A673 (cell line): ENCODE measurements around the gene FBXO21. TPM values are rescaled to one million over a fixed set of nuclear protein-coding genes. Genes with fewer than 3 reads are reported as not detected.
"Not testable (repeated sequence)": the region's sequence is repeated elsewhere in the genome, so short reads cannot be mapped to it uniquely, and the experiment has no call there.

Experiments used
- BruUV-seq: library from RNA; stranded (reverse); fragments of 400-500 nt; replicated peaks from 2 replicates; lab custom pipeline; 2021; lab: Mats Ljungman, UMichigan
- CTCF ChIA-PET: fragments of 300-600 bp; sonication (Branson Sonifier 250); formaldehyde crosslinking; loops from one replicate; lab custom pipeline; 2022; ENCODE audit warnings: antibody characterized with exemption; lab: Charles Lee
- POLR2A ChIA-PET: fragments of 300-600 bp; sonication (Branson Sonifier 250); formaldehyde crosslinking; loops from one replicate; lab custom pipeline; 2022; ENCODE audit warnings: antibody characterized with exemption; ENCODE audit not compliant: low non-redundant PET; lab: Charles Lee
- DNase-seq: peaks from one replicate; pipeline ENCODE4 v3.0.0-alpha.2; 2015; ENCODE audit warnings: low spot score
- H3K27ac ChIP-seq: fragments of 200-600 bp; sonication (generic); 2 replicates; pipeline ENCODE4 v1.5.1; 2016; ENCODE audit warnings: mixed run types, low read depth, mild to moderate bottlenecking, mixed read lengths, antibody characterized with exemption, low read length; ENCODE audit not compliant: poor library complexity, severe bottlenecking
- H3K27me3 ChIP-seq: fragments of 200-600 bp; sonication (generic); replicated peaks from 2 replicates; pipeline ENCODE4 v1.6.1; 2017; ENCODE audit warnings: mixed run types, low read depth, mild to moderate bottlenecking, mixed read lengths, antibody characterized with exemption, low read length; ENCODE audit not compliant: insufficient read depth, poor library complexity
- H3K36me3 ChIP-seq: fragments of 200-600 bp; sonication (generic); 2 replicates; pipeline ENCODE4 v1.6.1; 2016; ENCODE audit warnings: mixed run types, mild to moderate bottlenecking, mixed read lengths, antibody characterized with exemption, low read length; ENCODE audit not compliant: insufficient read depth, poor library complexity, severe bottlenecking
- H3K4me1 ChIP-seq: fragments of 200-600 bp; sonication (generic); 2 replicates; pipeline ENCODE4 v1.6.1; 2017; ENCODE audit warnings: mixed run types, mild to moderate bottlenecking, mixed read lengths, antibody characterized with exemption, low read length; ENCODE audit not compliant: insufficient read depth, poor library complexity, severe bottlenecking
- H3K4me3 ChIP-seq: fragments of 200-600 bp; sonication (generic); 2 replicates; pipeline ENCODE4 v1.5.1; 2016; ENCODE audit warnings: low read depth, mixed run types, mild to moderate bottlenecking, mixed read lengths, low read length; ENCODE audit not compliant: poor library complexity, severe bottlenecking
- H3K9me3 ChIP-seq: fragments of 200-600 bp; sonication (generic); 2 replicates; pipeline ENCODE4 v1.6.1; 2016; ENCODE audit warnings: mixed run types, low read depth, mild to moderate bottlenecking, mixed read lengths, antibody characterized with exemption, low read length; ENCODE audit not compliant: poor library complexity, severe bottlenecking
- EZH2 ChIP-seq: fragments of 200-600 bp; sonication (generic); IDR thresholded peaks from 2 replicates; pipeline ENCODE4 v1.6.1; 2017; ENCODE audit warnings: borderline replicate concordance, low read depth, mild to moderate bottlenecking, mixed read lengths, antibody characterized with exemption, low read length; ENCODE audit not compliant: poor library complexity, severe bottlenecking
- intact Hi-C: fragments of 100-400 bp; cut with micrococcal nuclease; formaldehyde crosslinking; loops from one replicate; pipeline ENCODE4 v1.10.0; 2022; ENCODE audit not compliant: unreplicated experiment
- total RNA-seq: library from RNA; stranded (reverse); gene quantifications from 2 replicates; pipeline ENCODE4 v1.2.3, GENCODE V29; 2021
- TF ChIP-seq, protein P1 (sequence below): fragments of 300-800, 200-600 bp; sonication (generic); conservative IDR thresholded peaks from 2 replicates; pipeline ENCODE4 v1.5.1; 2017; ENCODE audit warnings: low read depth, mild to moderate bottlenecking, antibody characterized with exemption, low read length, moderate library complexity, mixed read lengths

FBXO21 gene
- total RNA-seq, 1 experiment from 2014 or later, result 45.4 TPM

DNA sequence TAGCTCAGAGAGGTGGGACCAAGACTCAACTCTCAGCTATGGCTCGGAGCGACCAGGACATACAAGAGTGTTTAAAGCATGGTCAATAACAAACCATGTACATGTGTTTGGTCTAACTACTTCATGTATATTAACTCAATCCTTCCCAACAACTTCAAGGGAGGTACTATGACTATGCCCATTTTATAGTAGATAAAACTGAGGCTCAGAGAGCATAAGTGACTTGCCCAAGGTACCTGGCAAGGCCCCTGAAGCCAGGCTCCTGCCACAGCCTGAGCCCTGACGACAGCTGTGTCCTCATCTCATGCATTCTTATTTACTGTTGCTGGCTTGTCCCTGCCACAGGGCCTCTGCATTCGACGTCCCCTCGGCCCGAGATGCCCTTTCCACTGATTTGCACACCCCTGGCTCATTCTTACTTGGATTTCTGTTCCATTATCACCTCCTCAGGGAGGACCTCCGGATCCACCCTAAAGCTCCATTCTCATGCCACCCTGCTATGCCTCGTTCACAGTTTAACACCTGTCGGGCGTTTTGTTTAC, 93.7 kb downstream of the FBXO21 start:
- TF ChIP-seq, protein P1, sequence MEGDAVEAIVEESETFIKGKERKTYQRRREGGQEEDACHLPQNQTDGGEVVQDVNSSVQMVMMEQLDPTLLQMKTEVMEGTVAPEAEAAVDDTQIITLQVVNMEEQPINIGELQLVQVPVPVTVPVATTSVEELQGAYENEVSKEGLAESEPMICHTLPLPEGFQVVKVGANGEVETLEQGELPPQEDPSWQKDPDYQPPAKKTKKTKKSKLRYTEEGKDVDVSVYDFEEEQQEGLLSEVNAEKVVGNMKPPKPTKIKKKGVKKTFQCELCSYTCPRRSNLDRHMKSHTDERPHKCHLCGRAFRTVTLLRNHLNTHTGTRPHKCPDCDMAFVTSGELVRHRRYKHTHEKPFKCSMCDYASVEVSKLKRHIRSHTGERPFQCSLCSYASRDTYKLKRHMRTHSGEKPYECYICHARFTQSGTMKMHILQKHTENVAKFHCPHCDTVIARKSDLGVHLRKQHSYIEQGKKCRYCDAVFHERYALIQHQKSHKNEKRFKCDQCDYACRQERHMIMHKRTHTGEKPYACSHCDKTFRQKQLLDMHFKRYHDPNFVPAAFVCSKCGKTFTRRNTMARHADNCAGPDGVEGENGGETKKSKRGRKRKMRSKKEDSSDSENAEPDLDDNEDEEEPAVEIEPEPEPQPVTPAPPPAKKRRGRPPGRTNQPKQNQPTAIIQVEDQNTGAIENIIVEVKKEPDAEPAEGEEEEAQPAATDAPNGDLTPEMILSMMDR, result no peak
- TF ChIP-seq EZH2, result no peak
- Histone ChIP-seq H3K36me3 (no peaks in the 10 kb centered on the region), H3K27ac (no peak overlapping the region), H3K27me3 (peaks cover 71% of the 10 kb centered on the region), H3K9me3 (no peaks in the 10 kb centered on the region), H3K4me1 (peaks cover 10% of the 10 kb centered on the region), H3K4me3 (no peak overlapping the region)
- DNase-seq, result no peak
- BruUV-seq, result no TSS peak
- intact Hi-C loops, result no loop called here
- CTCF ChIA-PET, result no interaction called here
- POLR2A ChIA-PET, result no interaction called here

DNA sequence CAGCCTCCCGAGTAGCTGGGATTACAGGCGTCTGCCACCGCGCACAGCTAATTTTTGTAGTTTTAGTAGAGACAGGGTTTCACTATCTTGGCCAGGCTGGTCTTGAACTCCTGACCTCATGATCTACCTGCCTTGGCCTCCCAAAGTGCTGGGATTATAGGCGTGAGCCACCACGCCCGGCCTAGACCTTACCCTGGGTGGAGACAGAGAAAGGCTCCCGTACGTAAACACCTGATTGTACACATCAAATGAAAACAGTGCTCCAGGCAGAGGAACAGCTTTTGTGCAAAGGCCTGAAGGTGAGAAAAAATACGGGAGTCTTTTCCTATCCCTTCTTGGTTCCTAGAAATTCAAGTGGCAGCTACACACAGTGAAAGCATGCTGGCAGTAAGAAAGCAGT, 95.1 kb downstream of the FBXO21 start:
- H3K4me3 ChIP-seq, H3K9me3 ChIP-seq, POLR2A ChIA-PET, DNase-seq, CTCF ChIA-PET, H3K4me1 ChIP-seq, H3K27ac ChIP-seq, intact Hi-C loops, H3K36me3 ChIP-seq, BruUV-seq: not testable (repeated sequence)
- H3K27me3 ChIP-seq, result peaks cover 58% of the 10 kb centered on the region

DNA sequence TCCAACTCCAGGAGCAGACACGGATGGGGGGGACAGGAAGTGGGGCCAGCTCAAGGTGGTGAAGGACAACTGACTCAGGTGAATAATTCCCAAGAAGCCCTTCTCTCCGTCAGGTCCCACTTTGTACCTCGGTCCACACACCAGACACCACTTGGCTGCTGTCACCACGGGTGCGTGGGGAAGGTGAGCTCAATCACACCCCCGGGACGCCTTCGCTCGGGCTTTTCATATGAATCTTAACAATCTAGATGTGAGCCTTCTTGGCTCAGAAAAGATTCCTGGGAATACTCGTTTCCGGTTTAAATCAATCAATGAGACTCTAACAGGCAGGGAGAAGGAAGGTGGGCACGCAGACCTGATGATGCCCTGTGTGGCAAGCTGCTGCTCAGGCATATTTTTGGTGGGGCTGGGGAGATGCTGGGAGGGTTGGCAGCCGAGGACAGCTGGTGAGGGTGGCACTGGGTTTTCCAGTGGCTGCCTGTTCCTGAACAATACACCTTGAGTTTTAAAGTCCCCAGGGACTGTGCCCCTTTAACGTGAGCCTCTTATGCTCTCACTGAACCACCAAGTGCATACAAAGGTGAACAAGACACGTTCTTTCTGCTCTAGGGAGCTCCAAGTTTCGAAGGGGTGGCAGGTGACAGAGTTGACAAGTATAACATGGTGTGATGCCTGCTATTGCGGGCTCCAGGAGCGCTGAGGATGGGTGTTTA, 96.2 kb downstream of the FBXO21 start:
- DNase-seq, result no peak
- peaks cover 49% of the 10 kb centered on the region for H3K27me3 ChIP-seq
- H3K36me3 ChIP-seq, result no peaks in the 10 kb centered on the region
- POLR2A ChIA-PET, result interaction anchor here (0.7 kb wide), 1 partner anchor 219 kb away, joined by 7 read pairs; no protein-coding TSS in a partner anchor
- no peak overlapping the region for H3K4me3 ChIP-seq
- no peak overlapping the region for H3K27ac ChIP-seq
- H3K4me1 ChIP-seq, result peaks cover 4% of the 10 kb centered on the region
- no TSS peak for BruUV-seq
- TF ChIP-seq, protein P1, result no peak
- TF ChIP-seq EZH2, result no peak
- H3K9me3 ChIP-seq, result peaks cover 6% of the 10 kb centered on the region
- CTCF ChIA-PET, result interaction anchor here (0.7 kb wide), 1 partner anchor 8 kb away, joined by 4 read pairs; no protein-coding TSS in a partner anchor
- intact Hi-C loops, result no loop called here
